Loucy (cell line): Measurements from ENCODE around the gene TRIM13.

Experiments
- H2AFZ ChIP-seq: fragments of 200-600 bp; sonication (generic); 2 replicates; pipeline ENCODE4 v1.6.0; 2016; ENCODE audit warnings: antibody characterized with exemption, mild to moderate bottlenecking, low read length, moderate library complexity
- H3F3A ChIP-seq: fragments of 200-600 bp; 2 replicates; pipeline ENCODE4 v1.6.0; 2016; ENCODE audit warnings: antibody characterized with exemption, low read depth, mild to moderate bottlenecking
- H3K27me3 ChIP-seq: fragments of 200-600 bp; sonication (generic); 2 replicates; pipeline ENCODE4 v1.6.1; 2014; ENCODE audit warnings: low read length, mild to moderate bottlenecking; ENCODE audit not compliant: insufficient read depth, poor library complexity, severe bottlenecking
- H3K36me3 ChIP-seq: fragments of 200-600 bp; sonication (generic); 2 replicates; pipeline ENCODE4 v1.6.1; 2016; ENCODE audit warnings: low read length; ENCODE audit not compliant: insufficient read depth
- H3K4me1 ChIP-seq: fragments of 200-600 bp; sonication (generic); 2 replicates; pipeline ENCODE4 v1.5.1; 2014; ENCODE audit warnings: low read length, mild to moderate bottlenecking; ENCODE audit not compliant: insufficient read depth, poor library complexity, severe bottlenecking
- H3K4me2 ChIP-seq: fragments of 200-600 bp; sonication (generic); 2 replicates; pipeline ENCODE4 v1.6.0; 2014; ENCODE audit warnings: antibody characterized with exemption, low read length, low read depth, mild to moderate bottlenecking; ENCODE audit not compliant: poor library complexity, severe bottlenecking
- H3K4me3 ChIP-seq: fragments of 200-600 bp; sonication (generic); 2 replicates; pipeline ENCODE4 v1.5.1; 2014; ENCODE audit warnings: low read length, mild to moderate bottlenecking, mixed read lengths; ENCODE audit not compliant: poor library complexity, severe bottlenecking
- H3K79me2 ChIP-seq: fragments of 200-600 bp; sonication (generic); 2 replicates; pipeline ENCODE4 v1.6.1; 2014; ENCODE audit warnings: low read length; ENCODE audit not compliant: insufficient read depth
- H3K9ac ChIP-seq: fragments of 200-600 bp; sonication (generic); 2 replicates; pipeline ENCODE4 v1.6.0; 2014; ENCODE audit warnings: mild to moderate bottlenecking, low read depth, low read length, moderate library complexity; ENCODE audit not compliant: poor library complexity, severe bottlenecking
- H3K9me2 ChIP-seq: fragments of 200-600 bp; sonication (generic); replicated peaks from 2 replicates; pipeline ENCODE4 v1.6.1; 2016; ENCODE audit warnings: low read depth, low read length, mixed read lengths
- H3K9me3 ChIP-seq: fragments of 200-600 bp; sonication (generic); 2 replicates; pipeline ENCODE4 v1.6.1; 2014; ENCODE audit warnings: mild to moderate bottlenecking, antibody characterized with exemption, low read length, low read depth; ENCODE audit not compliant: insufficient read depth
- H4K20me1 ChIP-seq: fragments of 200-600 bp; sonication (generic); 2 replicates; pipeline ENCODE4 v1.6.0; 2014; ENCODE audit warnings: antibody characterized with exemption, low read length, mild to moderate bottlenecking; ENCODE audit not compliant: insufficient read depth, poor library complexity, severe bottlenecking
- CTCF ChIP-seq: fragments of 200-600 bp; sonication (generic); conservative IDR thresholded peaks from 2 replicates; pipeline ENCODE4 v1.5.1; 2014; ENCODE audit warnings: mild to moderate bottlenecking, antibody characterized with exemption, low read length
- EZH2phosphoT487 ChIP-seq: fragments of 200-600 bp; IDR thresholded peaks from 2 replicates; pipeline ENCODE4 v1.6.1; 2018; ENCODE audit warnings: antibody characterized with exemption, mild to moderate bottlenecking, moderate library complexity, borderline replicate concordance

The TRIM13 gene

GRCh38 chr13:49993111-49993510 lies 3.7 kb upstream of the TRIM13 start:
- Histone ChIP-seq H3K4me2 (no peak overlapping the region), H4K20me1 (peaks cover 7% of the 10 kb centered on the region), H3K79me2 (peaks cover 14% of the 10 kb centered on the region), H3K9ac (no peak overlapping the region), H3K4me1 (peaks cover 17% of the 10 kb centered on the region), H3K4me3 (no peak overlapping the region), H2AFZ (no peak overlapping the region), H3K9me3 (no peaks in the 10 kb centered on the region), H3K36me3 (no peaks in the 10 kb centered on the region), H3K27me3 (no peaks in the 10 kb centered on the region), H3K9me2 (no peaks in the 10 kb centered on the region), H3F3A (no peaks in the 10 kb centered on the region)
- TF ChIP-seq CTCF: no peak

GRCh38 chr13:49993666-49994065 lies 3.2 kb upstream of the TRIM13 start:
- Histone ChIP-seq H3K4me3 (no peak overlapping the region), H2AFZ (no peak overlapping the region)
- TF ChIP-seq EZH2phosphoT487 (no peak), CTCF (no peak)

GRCh38 chr13:49995625-49996101 lies 1.2 kb upstream of the TRIM13 start:
- Histone ChIP-seq H3K4me1 (peaks cover 40% of the 10 kb centered on the region), H3F3A (no peaks in the 10 kb centered on the region), H2AFZ (no peak overlapping the region), H3K9ac (peak overlapping the region; percentile 96), H3K4me3 (peak overlapping the region; percentile 84), H4K20me1 (peaks cover 33% of the 10 kb centered on the region), H3K36me3 (peaks cover 3% of the 10 kb centered on the region; the same call in 1 of the 2 replicates), H3K79me2 (peaks cover 40% of the 10 kb centered on the region), H3K4me2 (peak overlapping the region; percentile 78), H3K27me3 (no peaks in the 10 kb centered on the region), H3K9me3 (no peaks in the 10 kb centered on the region), H3K9me2 (no peaks in the 10 kb centered on the region)
- TF ChIP-seq CTCF (no peak), EZH2phosphoT487 (no peak)

More at GRCh38 chr13:49993666-49994065, 3.2 kb upstream of the TRIM13 start:
- Histone ChIP-seq H3K9ac (no peak overlapping the region), H3K9me2 (no peaks in the 10 kb centered on the region), H4K20me1 (peaks cover 13% of the 10 kb centered on the region), H3K27me3 (no peaks in the 10 kb centered on the region), H3K79me2 (peaks cover 20% of the 10 kb centered on the region), H3F3A (no peaks in the 10 kb centered on the region), H3K36me3 (no peaks in the 10 kb centered on the region), H3K4me1 (peaks cover 22% of the 10 kb centered on the region), H3K4me2 (no peak overlapping the region), H3K9me3 (no peaks in the 10 kb centered on the region)
